ENCODE measurements around the gene ZFP64.

- TF ChIP-seq BHLHE40 (IDR thresholded peaks at IDR 0.05; ENCODE audit: low read depth, low read length) (no peak), CTCF (conservative IDR thresholded peaks at IDR 0.05; ENCODE audit: low read depth, low read length) (no peak), SMC3 (IDR thresholded peaks at IDR 0.05; ENCODE audit: low read depth, low read length) (no peak), FOS (IDR thresholded peaks at IDR 0.05; ENCODE audit: low read depth, low read length) (no peak), RFX5 (IDR thresholded peaks at IDR 0.05; ENCODE audit: low read depth, low read length) (no peak)
Measured at GRCh38 chr20:52153896-52154295, 37.7 kb downstream of the ZFP64 start.

Data from IMR-90 (cell line).